HepG2 (cell line): Measurements from ENCODE around the gene MIDN. TPM values are rescaled to one million over a fixed set of nuclear protein-coding genes. Genes with fewer than 3 reads are reported as not detected.

Source experiments
- ARID4A ChIP-seq: sonication (generic); formaldehyde crosslinking; IDR thresholded peaks from 2 replicates; pipeline ENCODE4 v1.5.0; 2020; ENCODE audit warnings: mild to moderate bottlenecking, missing genetic modification reagents, borderline replicate concordance
- FOXM1 ChIP-seq: sonication (generic); formaldehyde crosslinking; IDR thresholded peaks from 2 replicates; pipeline ENCODE4 v1.5.0; 2020; ENCODE audit warnings: missing genetic modification reagents
- MAF1 ChIP-seq: sonication (generic); formaldehyde crosslinking; IDR thresholded peaks from 2 replicates; pipeline ENCODE4 v1.5.0; 2020; ENCODE audit warnings: missing genetic modification reagents, borderline replicate concordance
- MIXL1 ChIP-seq: IDR thresholded peaks from 2 replicates; pipeline ENCODE4 v1.6.1; 2016
- POLR2AphosphoS5 ChIP-seq: IDR thresholded peaks from 2 replicates; pipeline ENCODE4 v1.6.1; 2012; ENCODE audit warnings: low read depth, low read length
- SMC3 ChIP-seq: IDR thresholded peaks from 2 replicates; pipeline ENCODE4 v1.6.1; 2011; ENCODE audit warnings: low read length, improper control_type of control experiment
- SRSF4 ChIP-seq: fragments of 200-400 bp; formaldehyde crosslinking; IDR thresholded peaks from one replicate; pipeline ENCODE4 v1.6.1; 2018; ENCODE audit warnings: mild to moderate bottlenecking, low read depth, low read length, moderate library complexity; ENCODE audit not compliant: poor library complexity, severe bottlenecking
- ZBTB42 ChIP-seq: sonication (generic); formaldehyde crosslinking; IDR thresholded peaks from 2 replicates; pipeline ENCODE4 v1.5.0; 2020; ENCODE audit warnings: mild to moderate bottlenecking, missing genetic modification reagents
- ZMYM4 ChIP-seq: sonication (generic); formaldehyde crosslinking; IDR thresholded peaks from 2 replicates; pipeline ENCODE4 v1.8.1; 2023; ENCODE audit warnings: mild to moderate bottlenecking, missing genetic modification reagents
- ZNF101 ChIP-seq: sonication (generic); formaldehyde crosslinking; IDR thresholded peaks from 2 replicates; pipeline ENCODE4 v1.4.0; 2020; ENCODE audit warnings: mild to moderate bottlenecking, low read depth, missing genetic modification reagents, borderline replicate concordance
- ZNF12 ChIP-seq: sonication (generic); formaldehyde crosslinking; IDR thresholded peaks from 2 replicates; pipeline ENCODE4 v1.5.0; 2020; ENCODE audit warnings: missing genetic modification reagents
- ZNF318 ChIP-seq: sonication (generic); formaldehyde crosslinking; IDR thresholded peaks from 2 replicates; pipeline ENCODE4 v1.4.0; 2020; ENCODE audit warnings: mild to moderate bottlenecking, missing genetic modification reagents
- ZNF34 ChIP-seq: sonication (generic); formaldehyde crosslinking; IDR thresholded peaks from 2 replicates; pipeline ENCODE4 v1.4.0; 2020; ENCODE audit warnings: mild to moderate bottlenecking, missing genetic modification reagents, borderline replicate concordance
- ZNF597 ChIP-seq: sonication (generic); formaldehyde crosslinking; IDR thresholded peaks from 2 replicates; pipeline ENCODE4 v1.5.0; 2020; ENCODE audit warnings: missing genetic modification reagents
- ZNF598 ChIP-seq: sonication (generic); formaldehyde crosslinking; IDR thresholded peaks from 2 replicates; pipeline ENCODE4 v1.5.1; 2020; ENCODE audit warnings: mild to moderate bottlenecking, missing genetic modification reagents, borderline replicate concordance
- polyA plus RNA-seq, 8 experiments: library from polyadenylated mRNA; depleted of rRNA in 3 of 8; stranded (reverse) in 7 of 8; unstranded in 1 of 8; fragments of >200 nt; fragmentation: Illumina TruSeq in 4 of 8; extraction: Trizol in 4 of 8; gene quantifications; 2 replicates each; pipeline versions ENCODE4 v1.2.1 to v1.2.3, GENCODE V29; 2011 to 2016; ENCODE audit warnings: low read depth in 4 of 8, missing spikeins in 1 of 8, mixed read lengths in 1 of 8; ENCODE audit not compliant: insufficient read depth in 1 of 8
- total RNA-seq, 5 experiments: library from RNA; depleted of rRNA; stranded (reverse); fragments of >200 nt; fragmentation: Illumina TruSeq; extraction: Trizol; gene quantifications; 2 replicates each; pipeline ENCODE4 v1.2.3, GENCODE V29; 2016; ENCODE audit warnings: low read depth in 1 of 5
- TF ChIP-seq, protein P1 (sequence below): sonication (generic); formaldehyde crosslinking; IDR thresholded peaks from 2 replicates; pipeline ENCODE4 v1.4.0; 2020; ENCODE audit warnings: mild to moderate bottlenecking, missing genetic modification reagents

MIDN gene
- total and polyA plus RNA-seq, 2 of the 13 experiments (the other 11 are each of a cell fraction or from before 2014, with no cell fraction given) = 8.4 to 18.0 TPM

GRCh38 chr19:1260749-1261537 lies 12.6 kb downstream of the MIDN start (continued):
- TF ChIP-seq POLR2AphosphoS5 (no peak), MAF1 (CRISPR knock-in tag) (no peak), ARID4A (CRISPR knock-in tag) (peak; percentile 75), ZNF12 (CRISPR knock-in tag) (no peak), ZNF34 (CRISPR knock-in tag) (no peak), ZBTB42 (CRISPR knock-in tag) (0 out of 2 replicates have a peak, but pooled peaks have one; percentile 18), SMC3 (no peak), MIXL1 (CRISPR knock-in tag) (no peak), FOXM1 (CRISPR knock-in tag) (no peak), ZNF318 (CRISPR knock-in tag) (no peak), ZNF101 (CRISPR knock-in tag) (no peak), ZNF598 (CRISPR knock-in tag) (no peak), ZMYM4 (CRISPR knock-in tag) (no peak), SRSF4 (no peak), ZNF597 (CRISPR knock-in tag) (no peak)
- TF ChIP-seq, protein P1, sequence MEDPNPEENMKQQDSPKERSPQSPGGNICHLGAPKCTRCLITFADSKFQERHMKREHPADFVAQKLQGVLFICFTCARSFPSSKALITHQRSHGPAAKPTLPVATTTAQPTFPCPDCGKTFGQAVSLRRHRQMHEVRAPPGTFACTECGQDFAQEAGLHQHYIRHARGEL (CRISPR knock-in tag) = no peak
